Ovary (tissue), 9 donors: ENCODE data around the gene TMEM69. TPM values are rescaled to one million over a fixed set of nuclear protein-coding genes. Genes with fewer than 3 reads are reported as not detected.
"Not testable (repeated sequence)": the region's sequence is repeated elsewhere in the genome, so short reads cannot be mapped to it uniquely, and the experiment has no call there.

ENCODE experiments used
- DNase-seq, 5 donors: peaks; one replicate each; pipeline ENCODE4 v3.0.0-alpha.2; 2019 to 2020
- H3K27ac ChIP-seq, 2 donors: fragments of 200-600 bp; one replicate each; pipeline versions ENCODE4 v1.5.1 to v1.8.0; 2019 to 2022
- H3K27me3 ChIP-seq: fragments of 200-600 bp; one replicate; pipeline ENCODE4 v1.8.0; 2022
- H3K36me3 ChIP-seq: fragments of 200-600 bp; sonication (generic); one replicate; pipeline ENCODE4 v1.5.1; 2019
- H3K4me1 ChIP-seq: one replicate; pipeline ENCODE4 v1.8.1; 2013; ENCODE audit warnings: mild to moderate bottlenecking, moderate library complexity; ENCODE audit not compliant: insufficient read depth
- H3K4me3 ChIP-seq: fragments of 200-600 bp; sonication (generic); one replicate; pipeline ENCODE4 v1.5.1; 2017
- H3K9me3 ChIP-seq, 2 donors: fragments of 200-600 bp in 1 of 2; sonication (generic) in 1 of 2; one replicate each; pipeline versions ENCODE4 v1.5.1 to v1.8.1; 2013 to 2019; ENCODE audit warnings: mild to moderate bottlenecking in 1 of 2, moderate library complexity in 1 of 2
- EP300 ChIP-seq: sonication (generic); formaldehyde crosslinking; IDR thresholded peaks from one replicate; pipeline ENCODE4 v1.6.1; 2017; ENCODE audit warnings: antibody characterized with exemption
- POLR2A ChIP-seq: fragments of 450-650 bp; IDR thresholded peaks from one replicate; pipeline ENCODE4 v1.6.1; 2017; ENCODE audit warnings: antibody characterized with exemption, mild to moderate bottlenecking, moderate library complexity
- WGBS, 3 donors: extraction: QIAGEN DNeasy Blood & Tissue Kit in 1 of 3; methylation state at CpG; one replicate each; pipeline versions ENCODE4 v1.1.5 to v1.1.7; 2013 to 2017; 5-methylcytosine and 5-hydroxymethylcytosine counted together
- intact Hi-C, 4 donors: fragments of 100-400 bp; cut with DNase I; formaldehyde crosslinking; loops; one replicate each; pipeline versions ENCODE4 v1.11.0 to v1.15.1; 2022 to 2023
- polyA plus RNA-seq, 2 donors: library from polyadenylated mRNA; stranded (reverse); fragments of 200-250 nt in 1 of 2; fragments of 350-450 nt in 1 of 2; fragmentation: Illumina TruSeq in 1 of 2; extraction: RNeasy Lipid Tissue Mini Kit (QIAGEN cat#74804) in 1 of 2; gene quantifications; one replicate each; pipeline ENCODE4 v1.2.3, GENCODE V29; 2013 to 2014
- total RNA-seq, 7 donors: library from RNA; depleted of rRNA in 2 of 7; stranded (reverse); fragments of >200 nt in 2 of 7; fragmentation: NEBNext Ultra II Directional in 3 of 7; extraction: Animal tissue kit (Norgen Biotek cat#: 25700) in 3 of 7; gene quantifications; one replicate each; pipeline versions ENCODE4 v1.1.0 to v1.2.4, GENCODE V29; 2016 to 2023
- TF ChIP-seq, protein P1 (sequence below), 3 donors: fragments of 450-650 bp in 2 of 3; fragments of 200-600 bp in 1 of 3; IDR thresholded peaks; one replicate each; pipeline versions ENCODE4 v1.5.1 to v1.8.0; 2016 to 2022; ENCODE audit warnings: antibody characterized with exemption in 3 of 3, mild to moderate bottlenecking in 1 of 3
- donor health status: DM: no; HTN: no; CAD: no; lungs with moderate emphysema.
- donor health status: DM: no; HTN: no; CAD: no.
- donor health status: Bipolar disorder and iron deficiency.
- donor health status: DM: yes; HTN: yes; CAD: no.
- donor health status: DM: no; HTN: no; CAD: no.
- donor health status: DM: yes; HTN: yes; CAD: no.

The TMEM69 gene
- total and polyA plus RNA-seq, 9 donors: 16.1 to 35.5 (median 19.4) TPM

DNA sequence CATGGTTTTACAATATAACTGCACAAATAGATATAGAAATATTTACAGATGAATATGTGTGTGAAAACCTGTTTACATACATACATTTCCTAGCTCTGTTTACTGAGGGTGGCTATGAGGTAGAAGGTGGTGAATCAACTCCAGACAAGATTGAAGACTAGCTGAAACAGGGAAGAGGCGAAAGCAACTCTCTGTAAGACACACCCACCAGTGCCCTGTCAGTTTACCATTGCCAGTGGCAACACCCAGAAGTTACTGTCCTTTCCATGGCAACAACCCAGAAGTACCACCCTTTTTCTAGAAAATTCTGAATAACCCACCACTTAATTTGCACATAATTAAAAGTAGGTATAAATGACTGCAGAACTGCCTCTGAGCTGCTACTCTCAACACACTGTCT lies 16.7 kb downstream of the TMEM69 start:
- 92 to 100% (median 95%) methylated on average over 1 of the region's 1 CpG for WGBS, 3 donors

DNA sequence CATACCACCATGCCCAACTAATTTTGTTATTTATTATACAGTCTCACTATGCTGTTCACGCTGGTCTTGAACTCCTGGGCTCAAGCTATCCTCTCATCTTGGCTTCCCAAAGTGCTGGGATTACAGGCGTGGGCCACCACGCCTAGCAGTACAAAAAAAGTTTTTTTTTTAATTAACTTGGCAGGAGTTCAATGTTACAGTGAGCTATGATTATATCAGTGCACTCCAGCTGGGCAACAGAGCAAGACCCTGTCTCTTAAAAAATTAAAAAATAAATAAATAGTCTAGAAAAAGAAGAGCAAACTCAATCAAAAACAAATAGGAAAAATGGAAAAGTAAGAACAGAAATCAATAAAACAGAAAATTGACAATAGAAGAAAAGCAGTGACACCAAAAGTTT lies 25.7 kb downstream of the TMEM69 start:
- H3K27me3 ChIP-seq: no peaks in the 10 kb centered on the region
- no peak for DNase-seq
- H3K4me1 ChIP-seq: no peaks in the 10 kb centered on the region
- WGBS, 3 donors: 93 to 94% (median 94%) methylated on average over 3 of the region's 3 CpGs
- intact Hi-C loops: no loop called here
- no peaks in the 10 kb centered on the region for H3K36me3 ChIP-seq
- no peaks in the 10 kb centered on the region for H3K9me3 ChIP-seq
- no peak overlapping the region for H3K4me3 ChIP-seq
- no peak overlapping the region for H3K27ac ChIP-seq
- no peak for TF ChIP-seq POLR2A
- TF ChIP-seq, protein P1, sequence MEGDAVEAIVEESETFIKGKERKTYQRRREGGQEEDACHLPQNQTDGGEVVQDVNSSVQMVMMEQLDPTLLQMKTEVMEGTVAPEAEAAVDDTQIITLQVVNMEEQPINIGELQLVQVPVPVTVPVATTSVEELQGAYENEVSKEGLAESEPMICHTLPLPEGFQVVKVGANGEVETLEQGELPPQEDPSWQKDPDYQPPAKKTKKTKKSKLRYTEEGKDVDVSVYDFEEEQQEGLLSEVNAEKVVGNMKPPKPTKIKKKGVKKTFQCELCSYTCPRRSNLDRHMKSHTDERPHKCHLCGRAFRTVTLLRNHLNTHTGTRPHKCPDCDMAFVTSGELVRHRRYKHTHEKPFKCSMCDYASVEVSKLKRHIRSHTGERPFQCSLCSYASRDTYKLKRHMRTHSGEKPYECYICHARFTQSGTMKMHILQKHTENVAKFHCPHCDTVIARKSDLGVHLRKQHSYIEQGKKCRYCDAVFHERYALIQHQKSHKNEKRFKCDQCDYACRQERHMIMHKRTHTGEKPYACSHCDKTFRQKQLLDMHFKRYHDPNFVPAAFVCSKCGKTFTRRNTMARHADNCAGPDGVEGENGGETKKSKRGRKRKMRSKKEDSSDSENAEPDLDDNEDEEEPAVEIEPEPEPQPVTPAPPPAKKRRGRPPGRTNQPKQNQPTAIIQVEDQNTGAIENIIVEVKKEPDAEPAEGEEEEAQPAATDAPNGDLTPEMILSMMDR (IDR thresholded peaks at IDR 0.05): no peak
- no peak for TF ChIP-seq EP300

More for the DNA sequence above, 16.7 kb downstream of the TMEM69 start:
- H3K36me3 ChIP-seq: no peaks in the 10 kb centered on the region
- no peaks in the 10 kb centered on the region for H3K9me3 ChIP-seq
- H3K4me1 ChIP-seq: no peaks in the 10 kb centered on the region
- TF ChIP-seq, protein P1 (IDR thresholded peaks at IDR 0.05): no peak
- no peak overlapping the region for H3K27ac ChIP-seq
- no peaks in the 10 kb centered on the region for H3K27me3 ChIP-seq
- no peak for DNase-seq
- no peak overlapping the region for H3K4me3 ChIP-seq
- intact Hi-C loops: no loop called here

GRCh38 chr1:45716700-45717099 lies 28.7 kb downstream of the TMEM69 start:
- no peak for DNase-seq
- Histone ChIP-seq H3K4me3 (no peak overlapping the region), H3K9me3 (no peaks in the 10 kb centered on the region), H3K27ac (no peak overlapping the region), H3K27me3 (no peaks in the 10 kb centered on the region), H3K4me1 (no peaks in the 10 kb centered on the region), H3K36me3 (no peaks in the 10 kb centered on the region)
- 76 to 86% (median 81%) methylated on average over 3 of the region's 3 CpGs for WGBS, 3 donors
- intact Hi-C loops: no loop called here
- TF ChIP-seq EP300 (no peak), POLR2A (no peak)
- TF ChIP-seq, protein P1 (IDR thresholded peaks at IDR 0.05): no peak

DNA sequence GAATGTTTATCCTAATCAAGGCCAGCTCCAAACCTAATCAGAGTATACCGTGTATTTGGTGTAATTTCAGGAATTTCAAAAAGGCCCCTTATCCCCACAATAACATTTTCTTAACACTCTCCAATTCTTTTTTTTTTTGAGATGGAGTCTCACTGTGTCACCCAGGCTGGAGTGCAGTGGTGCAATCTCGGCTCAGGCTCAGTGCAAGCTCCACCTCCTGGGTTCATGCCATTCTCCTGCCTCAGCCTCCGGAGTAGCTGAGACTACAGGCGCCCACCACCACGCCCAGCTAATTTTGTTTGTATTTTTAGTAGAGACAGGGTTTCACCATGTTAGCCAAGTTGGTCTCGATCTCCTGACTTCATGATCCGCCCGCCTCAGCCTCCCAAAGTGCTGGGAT lies 29.4 kb downstream of the TMEM69 start:
- H3K36me3 ChIP-seq, H3K4me3 ChIP-seq: not testable (repeated sequence)

GRCh38 chr1:45718289-45718688 lies 30.3 kb downstream of the TMEM69 start:
- no peak for DNase-seq
- Histone ChIP-seq H3K4me1 (no peaks in the 10 kb centered on the region), H3K9me3 (no peaks in the 10 kb centered on the region), H3K27me3 (no peaks in the 10 kb centered on the region), H3K27ac (no peak overlapping the region), H3K4me3 (no peak overlapping the region), H3K36me3 (no peaks in the 10 kb centered on the region)
- no peak for TF ChIP-seq POLR2A
- no peak for TF ChIP-seq EP300
- TF ChIP-seq, protein P1 (IDR thresholded peaks at IDR 0.05): no peak
- intact Hi-C loops: no loop called here
- 98 to 100% (median 100%) methylated on average over 1 of the region's 1 CpG for WGBS, 3 donors

More for the DNA sequence above, 29.4 kb downstream of the TMEM69 start:
- H3K4me1 ChIP-seq, H3K9me3 ChIP-seq, H3K27me3 ChIP-seq, DNase-seq, H3K27ac ChIP-seq, intact Hi-C loops: not testable (repeated sequence)
- 52 to 66% (median 56%) methylated on average over 8 of the region's 8 CpGs for WGBS, 3 donors
